RCC 7860 (cell line): ENCODE results near the gene MTM1.

Experiments
- DNase-seq: peaks from one replicate; pipeline ENCODE4 v3.0.0-alpha.2; 2015; ENCODE audit warnings: low spot score
- FAIRE-seq: peaks from 2 replicates; lab custom pipeline; 2012; peaks lifted over from hg19 to GRCh38; lab: Jason Lieb, UNC

Gene MTM1

DNA sequence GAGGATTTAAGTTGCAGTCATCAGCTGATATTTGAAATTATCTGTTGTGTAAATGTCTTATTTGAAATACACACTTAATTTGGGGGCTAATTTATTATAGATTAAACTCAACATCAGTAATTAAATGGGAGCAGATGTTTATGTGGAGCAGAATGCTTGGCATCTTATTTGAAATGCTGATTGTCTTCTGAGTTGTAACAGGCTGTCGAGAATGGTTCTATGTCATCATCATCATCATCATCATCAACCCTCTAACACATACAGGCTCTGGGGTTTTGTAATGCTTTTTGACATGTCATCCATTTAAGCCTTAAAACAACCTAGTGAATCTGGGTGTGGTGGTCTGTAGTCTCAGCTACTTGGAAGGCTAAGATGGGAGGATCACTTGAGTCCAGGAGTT is 133.0 kb downstream of the MTM1 start:
- FAIRE-seq: no peak

DNA sequence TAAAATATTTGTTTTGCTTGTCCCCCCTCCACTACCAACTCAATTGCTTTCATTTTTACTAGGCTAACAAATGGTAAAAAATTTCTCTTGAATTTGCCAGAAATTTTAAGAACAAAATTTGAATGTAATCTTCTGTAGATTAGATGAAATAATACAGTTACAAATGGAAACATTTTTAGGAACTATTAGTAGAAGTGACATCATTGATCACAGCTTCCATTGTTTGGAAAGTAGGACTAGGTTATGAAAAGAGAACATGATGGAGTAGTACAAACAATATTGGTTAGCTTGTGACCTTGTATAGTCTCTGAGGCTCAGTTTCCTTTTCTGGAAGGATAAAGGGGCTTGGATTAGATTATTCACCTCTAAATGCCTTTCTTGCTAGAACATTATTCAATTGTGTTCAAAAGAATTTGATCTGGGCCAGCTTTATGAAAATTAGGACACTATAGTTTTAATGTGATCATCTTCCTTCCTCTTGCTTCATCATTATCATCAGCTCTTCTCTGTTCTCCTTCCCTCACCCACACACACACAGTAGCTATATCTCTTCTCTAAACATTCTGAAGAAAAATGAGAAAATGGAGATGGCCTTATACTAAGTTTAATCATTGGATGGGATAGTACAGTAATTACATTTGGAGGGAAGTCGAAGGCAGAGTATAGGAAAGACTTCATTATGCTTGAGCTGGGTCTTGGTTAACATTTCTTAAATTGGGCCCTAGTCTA is 134.7 kb downstream of the MTM1 start:
- DNase-seq (no peak), FAIRE-seq (no peak)

More for the DNA sequence above, 133.0 kb downstream of the MTM1 start:
- no peak for DNase-seq

DNA sequence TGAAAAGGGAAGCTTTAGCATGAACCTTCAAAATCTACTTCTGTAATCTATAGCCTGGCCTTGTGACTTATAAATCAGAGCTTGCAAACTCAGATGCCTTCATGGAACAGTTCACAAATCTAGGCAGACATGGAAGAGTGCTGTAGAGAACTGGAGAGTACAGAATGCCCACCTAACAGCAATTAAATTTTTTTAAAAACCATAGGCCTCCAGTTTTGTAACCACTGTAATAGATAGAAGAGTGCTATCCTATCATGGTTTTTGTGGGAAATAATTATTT is 135.2 kb downstream of the MTM1 start:
- FAIRE-seq (no peak), DNase-seq (no peak)

DNA sequence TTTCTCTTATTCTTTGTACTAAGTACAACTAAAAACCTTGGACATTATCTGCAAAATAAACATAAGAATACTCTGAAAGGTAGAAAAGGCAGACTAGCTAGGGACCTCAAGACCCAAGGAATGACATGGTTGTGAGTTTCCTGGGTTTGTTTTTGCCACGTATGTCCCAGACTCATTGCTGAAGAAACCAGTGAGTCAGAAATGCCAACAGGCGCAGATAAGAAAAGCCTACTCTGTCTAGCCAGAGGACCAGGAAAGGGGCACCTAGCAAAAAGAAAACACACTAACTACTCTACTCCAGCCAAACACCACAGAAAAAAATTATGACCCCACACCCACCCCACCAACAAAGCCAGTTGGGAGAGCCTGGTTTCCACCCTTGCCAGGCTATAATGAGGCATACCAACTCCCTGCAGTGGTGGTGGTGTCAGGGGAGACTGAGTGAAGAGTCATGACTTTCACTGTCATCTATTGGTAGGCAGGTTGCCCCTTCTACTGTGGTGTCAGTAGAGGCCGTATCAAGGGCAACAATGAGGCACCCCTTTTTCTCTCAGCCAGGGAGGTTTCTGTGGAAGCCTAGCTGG is 135.7 kb downstream of the MTM1 start:
- DNase-seq: peak; percentile 65
- no peak for FAIRE-seq

DNA sequence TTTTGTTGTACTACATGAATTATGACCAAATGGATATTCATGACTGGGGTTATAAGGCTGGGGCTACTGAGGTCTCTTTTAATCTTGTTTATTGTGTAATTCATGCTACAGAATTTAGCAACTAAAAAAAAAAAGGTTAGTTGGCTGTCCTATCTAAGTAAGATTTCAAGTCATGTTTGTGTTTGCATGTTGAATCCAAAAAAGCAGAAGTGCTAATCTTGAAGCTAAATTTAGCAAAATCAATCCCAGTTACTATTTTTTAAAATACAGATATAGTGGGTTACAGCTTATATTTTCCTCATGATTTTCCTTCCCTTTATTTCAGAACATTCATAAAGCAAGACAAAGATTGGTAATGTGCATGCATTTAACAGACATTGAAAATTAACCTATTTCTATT is 144.2 kb downstream of the MTM1 start:
- no peak for FAIRE-seq

DNA sequence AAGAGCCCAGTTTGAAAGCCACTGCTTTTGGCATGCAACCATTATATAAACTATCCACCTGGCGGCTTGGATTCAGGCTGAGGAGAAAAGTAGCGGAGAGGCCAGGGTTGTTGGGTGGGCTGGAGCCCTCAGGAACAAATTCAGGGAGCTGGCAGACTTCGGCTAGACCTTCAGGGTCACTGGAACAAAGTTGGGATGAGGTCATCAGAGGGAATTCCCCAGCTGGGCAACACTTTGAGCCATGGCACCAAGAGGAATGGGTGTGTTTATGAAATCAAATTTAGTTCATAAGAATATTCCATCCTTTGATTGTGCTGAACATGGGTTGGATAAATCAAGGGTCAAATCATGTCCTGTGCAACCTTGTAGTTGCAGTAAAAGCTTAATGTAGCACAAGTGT is 146.8 kb downstream of the MTM1 start:
- FAIRE-seq (no peak), DNase-seq (peak; percentile 6)

More for the DNA sequence above, 144.2 kb downstream of the MTM1 start:
- DNase-seq: no peak

DNA sequence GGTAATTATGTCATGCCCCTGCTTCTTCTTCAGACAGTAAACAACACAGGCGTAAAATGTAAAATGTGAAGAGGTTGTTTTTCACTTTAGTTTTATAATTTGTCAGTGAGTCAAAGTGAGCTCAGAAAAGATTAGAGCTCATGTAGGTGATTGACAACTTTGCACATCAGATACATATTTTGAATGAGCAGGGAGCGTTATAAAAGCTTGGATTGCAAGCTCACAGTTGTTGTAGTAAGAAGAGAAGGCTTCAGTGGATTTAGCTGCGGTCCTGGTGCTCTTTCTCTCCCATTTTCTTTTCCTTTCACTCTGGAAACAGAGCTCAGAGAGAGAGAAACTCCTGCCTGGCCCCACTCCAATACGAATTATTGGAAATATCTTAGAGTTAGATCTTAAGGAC is 151.2 kb downstream of the MTM1 start:
- DNase-seq (no peak), FAIRE-seq (no peak)
